SU-DHL-6 (cell line): ENCODE data around the gene SCAF1.

Experiments used
- CTCF ChIP-seq: fragments of 200-600 bp; sonication (generic); IDR thresholded peaks from one replicate; pipeline ENCODE4 v1.5.1; 2017; ENCODE audit warnings: antibody characterized with exemption, mild to moderate bottlenecking, low read length, moderate library complexity; ENCODE audit not compliant: insufficient read depth, poor library complexity, severe bottlenecking
- EZH2phosphoT487 ChIP-seq: fragments of 200-600 bp; sonication (generic), shearing (Covaris generic); conservative IDR thresholded peaks from 2 replicates; pipeline ENCODE4 v1.6.1; 2018; ENCODE audit warnings: mild to moderate bottlenecking, antibody characterized with exemption, low read length, moderate library complexity, mixed read lengths

GRCh38 chr19:49658139-49658517, 16.1 kb downstream of the SCAF1 start:
- no peak for TF ChIP-seq CTCF
- no peak for TF ChIP-seq EZH2phosphoT487
